H1 (cell line): Measurements from ENCODE around the gene MYO9B. TPM values are rescaled to one million over a fixed set of nuclear protein-coding genes. Genes with fewer than 3 reads are reported as not detected.

Experiments
- CTCF ChIA-PET: fragments of 300-600 bp; sonication (Branson Sonifier 250); formaldehyde crosslinking; loops from one replicate; lab custom pipeline; 2021; ENCODE audit not compliant: partially characterized antibody; lab: Charles Lee
- POLR2A ChIA-PET: fragments of 300-600 bp; sonication (Branson Sonifier 250); formaldehyde crosslinking; loops from one replicate; lab custom pipeline; 2021; ENCODE audit warnings: inconsistent platforms; ENCODE audit not compliant: partially characterized antibody; lab: Charles Lee
- DNase-seq, 2 experiments: peaks; one replicate each; pipeline versions ENCODE4 v3.0.0 to v3.0.0-alpha.2; 2010 to 2022; ENCODE audit warnings: low spot score in 2 of 2, low read depth in 1 of 2, mixed read lengths in 1 of 2
- FAIRE-seq: peaks from 2 replicates; lab custom pipeline; 2011; peaks lifted over from hg19 to GRCh38; lab: Jason Lieb, UNC
- H2AFZ ChIP-seq: 2 replicates; pipeline ENCODE4 v1.8.1; 2012; ENCODE audit warnings: low read length, inconsistent platforms
- H2AK5ac ChIP-seq: 2 replicates; pipeline ENCODE4 v1.6.1; 2013; ENCODE audit warnings: low read depth, low read length
- H2BK120ac ChIP-seq: replicated peaks from 2 replicates; pipeline ENCODE3; 2013; ENCODE audit warnings: low read depth, low read length, inconsistent platforms
- H2BK12ac ChIP-seq: 2 replicates; pipeline ENCODE4 v1.6.1; 2013; ENCODE audit warnings: low read depth, low read length
- H2BK15ac ChIP-seq: 2 replicates; pipeline ENCODE4 v1.6.1; 2013; ENCODE audit warnings: low read length
- H2BK20ac ChIP-seq: 2 replicates; pipeline ENCODE4 v1.6.1; 2013; ENCODE audit warnings: low read length
- H2BK5ac ChIP-seq: 2 replicates; pipeline ENCODE4 v1.6.1; 2013; ENCODE audit warnings: low read depth, low read length
- H3K14ac ChIP-seq: 2 replicates; pipeline ENCODE4 v1.6.1; 2013; ENCODE audit warnings: inconsistent platforms; ENCODE audit not compliant: insufficient read length
- H3K18ac ChIP-seq: 2 replicates; pipeline ENCODE4 v1.6.1; 2013; ENCODE audit warnings: low read length; ENCODE audit errors: extremely low read depth
- H3K23ac ChIP-seq: 2 replicates; pipeline ENCODE4 v1.6.1; 2013; ENCODE audit warnings: inconsistent platforms; ENCODE audit not compliant: insufficient read length
- H3K23me2 ChIP-seq: 2 replicates; pipeline ENCODE4 v1.6.1; 2013; ENCODE audit warnings: low read depth, low read length
- H3K27ac ChIP-seq: 2 replicates; pipeline ENCODE4 v1.6.1; 2011; ENCODE audit warnings: low read depth, low read length, inconsistent platforms
- H3K27me3 ChIP-seq, 4 experiments: replicated peaks in 1 of 4; 1 replicate in 1 of 4; 2 replicates in 3 of 4; pipeline versions ENCODE4 v1.6.1 to v1.8.1; 2011 to 2013; ENCODE audit warnings: low read length in 3 of 4, mild to moderate bottlenecking in 3 of 4, inconsistent platforms in 2 of 4, mixed read lengths in 2 of 4, moderate library complexity in 1 of 4; ENCODE audit not compliant: control insufficient read depth in 3 of 4, insufficient read depth in 3 of 4; ENCODE audit errors: extremely low read depth in 1 of 4
- H3K36me3 ChIP-seq, 4 experiments: 2 replicates each; pipeline versions ENCODE4 v1.6.1 to v1.8.1; 2011 to 2013; ENCODE audit warnings: mild to moderate bottlenecking in 4 of 4, low read length in 3 of 4, moderate library complexity in 2 of 4, control low read depth in 1 of 4, inconsistent platforms in 1 of 4; ENCODE audit not compliant: insufficient read depth in 4 of 4, control insufficient read depth in 2 of 4
- H3K4ac ChIP-seq: replicated peaks from 2 replicates; pipeline ENCODE3; 2013; ENCODE audit warnings: low read length, low read depth, mixed read lengths, inconsistent platforms; ENCODE audit not compliant: insufficient read length
- H3K4me1 ChIP-seq, 4 experiments: replicated peaks in 1 of 4; 1 replicate in 1 of 4; 2 replicates in 3 of 4; pipeline versions ENCODE4 v1.6.1 to v1.8.1; 2011 to 2013; ENCODE audit warnings: low read length in 3 of 4, inconsistent platforms in 2 of 4, mixed read lengths in 1 of 4; ENCODE audit not compliant: insufficient read depth in 4 of 4, control insufficient read depth in 3 of 4
- H3K4me2 ChIP-seq, 2 experiments: 2 replicates each; pipeline versions ENCODE4 v1.6.1 to v1.8.1; 2011 to 2013; ENCODE audit warnings: low read depth in 2 of 2, low read length in 2 of 2, control low read depth in 1 of 2, inconsistent platforms in 1 of 2, mild to moderate bottlenecking in 1 of 2; ENCODE audit not compliant: insufficient read depth in 1 of 2
- H3K4me3 ChIP-seq, 4 experiments: fragments of 200-600, 300-600 bp in 1 of 4; sonication (generic), shearing (Covaris generic), sonication (Bioruptor Twin) in 1 of 4; 2 replicates each; pipeline versions ENCODE4 v1.5.1 to v1.8.1; 2011 to 2016; ENCODE audit warnings: low read length in 4 of 4, low read depth in 3 of 4, control low read depth in 2 of 4, inconsistent platforms in 2 of 4, mild to moderate bottlenecking in 2 of 4, mixed read lengths in 1 of 4, moderate library complexity in 1 of 4; ENCODE audit not compliant: insufficient read depth in 2 of 4; ENCODE audit errors: extremely low read depth in 1 of 4
- H3K56ac ChIP-seq: replicated peaks from 2 replicates; pipeline ENCODE3; 2013; ENCODE audit warnings: low read depth, mild to moderate bottlenecking, mixed read lengths, low read length, inconsistent platforms; ENCODE audit not compliant: insufficient read length
- H3K79me1 ChIP-seq: 2 replicates; pipeline ENCODE4 v1.6.1; 2013; ENCODE audit warnings: low read depth, low read length, control low read depth
- H3K79me2 ChIP-seq, 2 experiments: 2 replicates each; pipeline versions ENCODE4 v1.6.1 to v1.8.1; 2012 to 2013; ENCODE audit warnings: low read length in 2 of 2, mild to moderate bottlenecking in 2 of 2, inconsistent platforms in 1 of 2; ENCODE audit not compliant: insufficient read depth in 2 of 2, control insufficient read depth in 1 of 2
- H3K9ac ChIP-seq, 4 experiments: replicated peaks in 1 of 4; 1 replicate in 1 of 4; 2 replicates in 3 of 4; pipeline versions ENCODE4 v1.6.1 to v1.8.1; 2011 to 2013; ENCODE audit warnings: low read depth in 3 of 4, low read length in 3 of 4, control low read depth in 2 of 4, mild to moderate bottlenecking in 2 of 4, moderate library complexity in 2 of 4, inconsistent platforms in 1 of 4; ENCODE audit errors: extremely low read depth in 1 of 4
- H3K9me3 ChIP-seq, 2 experiments: 2 replicates each; pipeline versions ENCODE4 v1.6.1 to v1.8.1; 2012 to 2013; ENCODE audit warnings: mild to moderate bottlenecking in 2 of 2, moderate library complexity in 2 of 2, control low read depth in 1 of 2, inconsistent platforms in 1 of 2, low read depth in 1 of 2, low read length in 1 of 2, mixed read lengths in 1 of 2; ENCODE audit not compliant: insufficient read depth in 2 of 2
- H4K20me1 ChIP-seq, 2 experiments: replicated peaks in 1 of 2; 2 replicates each; pipeline versions ENCODE3 to v1.8.1; 2011 to 2013; ENCODE audit warnings: inconsistent platforms in 2 of 2, low read length in 2 of 2, mild to moderate bottlenecking in 1 of 2; ENCODE audit not compliant: insufficient read depth in 2 of 2, control insufficient read depth in 1 of 2
- H4K5ac ChIP-seq: 2 replicates; pipeline ENCODE4 v1.6.1; 2013; ENCODE audit warnings: low read length, low read depth, mixed read lengths, inconsistent platforms; ENCODE audit not compliant: insufficient read length
- H4K8ac ChIP-seq: 2 replicates; pipeline ENCODE4 v1.8.0; 2013; ENCODE audit warnings: mild to moderate bottlenecking, moderate library complexity, low read length, inconsistent platforms; ENCODE audit not compliant: insufficient read depth; ENCODE audit errors: extremely low read depth
- H4K91ac ChIP-seq: replicated peaks from 2 replicates; pipeline ENCODE3; 2013; ENCODE audit warnings: low read length, mixed read lengths, inconsistent platforms; ENCODE audit not compliant: insufficient read length
- CBX8 ChIP-seq: fragments of 300-800, 300-1000 bp; sonication (generic); IDR thresholded peaks from 2 replicates; pipeline ENCODE4 v1.7.1; 2016; ENCODE audit warnings: low read depth, low read length, borderline replicate concordance
- POLR2AphosphoS5 ChIP-seq: IDR thresholded peaks from 2 replicates; pipeline ENCODE4 v1.6.1; 2011; ENCODE audit warnings: low read depth, low read length
- RNF2 ChIP-seq: fragments of 200-900, 300-1000 bp; sonication (generic); IDR thresholded peaks from 2 replicates; pipeline ENCODE4 v1.7.1; 2016; ENCODE audit warnings: borderline replicate concordance, low read depth, mild to moderate bottlenecking, antibody characterized with exemption, low read length; ENCODE audit not compliant: poor library complexity, severe bottlenecking; ENCODE audit errors: missing control alignments
- TBP ChIP-seq: IDR thresholded peaks from 2 replicates; pipeline ENCODE4 v1.6.1; 2011; ENCODE audit warnings: low read depth, low read length, improper control_type of control experiment
- USF2 ChIP-seq: IDR thresholded peaks from 2 replicates; pipeline ENCODE4 v1.6.1; 2011; ENCODE audit warnings: low read length, improper control_type of control experiment
- ZNF274 ChIP-seq: IDR thresholded peaks from 2 replicates; pipeline ENCODE4 v1.7.0; 2012; ENCODE audit warnings: low read length, borderline replicate concordance; ENCODE audit errors: extremely low read depth
- WGBS, 2 experiments: shearing (Covaris generic) in 1 of 2; methylation state at CpG; one replicate each; pipeline versions ENCODE4 v1.1.6 to v1.1.7; 2013 to 2015; ENCODE audit warnings: low lambda C conversion rate in 2 of 2, mixed read lengths in 2 of 2, inconsistent platforms in 1 of 2, low coverage in 1 of 2, missing lambda C conversion rate in 1 of 2; ENCODE audit not compliant: insufficient replicate concordance in 2 of 2, insufficient coverage in 1 of 2, insufficient read length in 1 of 2; ENCODE audit errors: extremely low coverage in 1 of 2, missing lambda C conversion rate in 1 of 2; 5-methylcytosine and 5-hydroxymethylcytosine counted together
- polyA plus RNA-seq, 7 experiments: library from polyadenylated mRNA; depleted of rRNA in 3 of 7; stranded (reverse) in 5 of 7; unstranded in 2 of 7; fragments of >200 nt in 5 of 7; fragments of 200-250 nt in 2 of 7; gene quantifications; 1 replicate in 5 of 7; 2 replicates in 1 of 7; 4 replicates in 1 of 7; pipeline versions ENCODE4 v1.2.1 to v1.2.3, GENCODE V29; 2011 to 2013; ENCODE audit warnings: missing spikeins in 2 of 7, mixed read lengths in 2 of 7
- total RNA-seq: library from RNA; stranded (reverse); fragmentation: NEBNext Ultra II Directional; extraction: Animal tissue kit (Norgen Biotek cat#: 25700); gene quantifications from 2 replicates; pipeline ENCODE4 v1.2.1, GENCODE V29; 2021

The MYO9B gene
- total and polyA plus RNA-seq, 2 of the 8 experiments (the other 6 are each of a cell fraction or from before 2014, with no cell fraction given): 27.6 to 77.1 TPM

- no peak overlapping the region for H2BK15ac ChIP-seq
- H3K9me3 ChIP-seq: no peaks in the 10 kb centered on the region
- peaks cover 7 to 16% (median 12%) of the 10 kb centered on the region in 4 experiments; a peak in 6 of 7 replicates for H3K4me1 ChIP-seq
- no peak overlapping the region for H3K9ac ChIP-seq
- H3K79me2 ChIP-seq: no peaks in the 10 kb centered on the region
- FAIRE-seq (no peak), DNase-seq (no peak)
- no peak overlapping the region for H3K27ac ChIP-seq
- H2AK5ac ChIP-seq: peak overlapping the region; percentile 71; the same call in 1 of the 2 replicates
- no peak overlapping the region; a peak in 1 of 4 replicates for H3K4me2 ChIP-seq
- 0 out of 2 replicates have a peak overlapping the region, but pooled peaks have one; percentile 51 for H2BK20ac ChIP-seq
- H3K79me1 ChIP-seq: peaks cover 2% of the 10 kb centered on the region; the same call in 1 of the 2 replicates
- peak overlapping the region; percentile 88; the same call in 1 of the 2 replicates for H3K18ac ChIP-seq
- no peak overlapping the region for H4K8ac ChIP-seq
- ChIA-PET CTCF (interaction anchor here (0.9 to 1.7 kb wide), 2 partner anchors 68 kb away, joined by 3 read pairs; no protein-coding TSS in a partner anchor), POLR2A (interaction anchor here (0.8 to 1.2 kb wide), 4 partner anchors 11 to 58 kb away, joined by 3 to 5 read pairs (median 4); no protein-coding TSS in a partner anchor)
- no peak overlapping the region for H3K4me3 ChIP-seq
- no peak overlapping the region for H3K56ac ChIP-seq
- no peaks in the 10 kb centered on the region for H3K27me3 ChIP-seq
- H2BK12ac ChIP-seq: peak overlapping the region; percentile 99
- H3K36me3 ChIP-seq: no peaks in the 10 kb centered on the region
- no peak overlapping the region for H3K23ac ChIP-seq
- H4K20me1 ChIP-seq: no peaks in the 10 kb centered on the region
- TF ChIP-seq USF2 (no peak), TBP (no peak), POLR2AphosphoS5 (no peak), RNF2 (no peak), ZNF274 (no peak), CBX8 (no peak)
- H2AFZ ChIP-seq: no peak overlapping the region
- H3K4ac ChIP-seq: no peak overlapping the region
- WGBS, 2 experiments: 86% methylated on average over 11 of the region's 11 CpGs; no CpG with 5 or more reads in 1 of the 2 experiments
- H4K91ac ChIP-seq: peak overlapping the region; percentile 2
- H2BK120ac ChIP-seq: no peak overlapping the region
- H3K14ac ChIP-seq: no peak overlapping the region
- no peak overlapping the region for H4K5ac ChIP-seq
- H2BK5ac ChIP-seq: peak overlapping the region; percentile 96
- no peaks in the 10 kb centered on the region; the same call in 1 of the 2 replicates for H3K23me2 ChIP-seq
Measured at GRCh38 chr19:17136617-17137016, 61.0 kb downstream of the MYO9B start.
